Lower leg skin (tissue), 3 donors: ENCODE results near the gene HDAC4.

Source experiments
- CTCF ChIP-seq, 3 donors: fragments of 450-650 bp; IDR thresholded peaks; one replicate each; pipeline ENCODE4 v1.5.1; 2016; ENCODE audit warnings: antibody characterized with exemption in 3 of 3, mild to moderate bottlenecking in 3 of 3, moderate library complexity in 2 of 3
- POLR2A ChIP-seq, 2 donors: fragments of 450-650 bp; IDR thresholded peaks; one replicate each; pipeline ENCODE4 v1.6.1; 2016 to 2017; ENCODE audit warnings: antibody characterized with exemption in 2 of 2, mild to moderate bottlenecking in 1 of 2, moderate library complexity in 1 of 2

- TF ChIP-seq CTCF (IDR thresholded peaks at IDR 0.05) (no peak), POLR2A (IDR thresholded peaks at IDR 0.05) (no peak)
Measured at GRCh38 chr2:239034561-239035341, 366.1 kb downstream of the HDAC4 start.
